ENCODE measurements around the gene NKPD1.

The NKPD1 gene

DNA sequence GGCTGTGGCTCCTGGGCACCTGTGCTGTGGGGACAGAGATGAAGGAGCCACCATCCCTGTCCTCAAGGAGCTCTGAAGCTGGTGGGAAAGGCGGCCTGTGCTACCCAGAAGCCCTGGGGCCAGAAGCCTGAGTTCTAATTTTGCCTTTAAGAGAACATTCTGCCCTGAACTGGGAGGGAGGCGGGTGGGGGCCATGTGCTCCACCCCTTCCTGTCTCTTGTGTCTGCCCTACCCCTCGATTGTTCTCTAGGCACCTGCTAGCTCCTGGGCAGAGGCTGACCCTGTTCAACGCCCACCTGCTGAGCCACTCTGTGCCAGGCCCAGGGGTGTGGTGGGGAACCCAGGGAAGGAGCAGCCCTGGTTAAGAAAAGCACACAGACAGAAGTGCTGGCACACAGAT lies 11.4 kb upstream of the NKPD1 start:
- DNase-seq: peak; percentile 20

DNA sequence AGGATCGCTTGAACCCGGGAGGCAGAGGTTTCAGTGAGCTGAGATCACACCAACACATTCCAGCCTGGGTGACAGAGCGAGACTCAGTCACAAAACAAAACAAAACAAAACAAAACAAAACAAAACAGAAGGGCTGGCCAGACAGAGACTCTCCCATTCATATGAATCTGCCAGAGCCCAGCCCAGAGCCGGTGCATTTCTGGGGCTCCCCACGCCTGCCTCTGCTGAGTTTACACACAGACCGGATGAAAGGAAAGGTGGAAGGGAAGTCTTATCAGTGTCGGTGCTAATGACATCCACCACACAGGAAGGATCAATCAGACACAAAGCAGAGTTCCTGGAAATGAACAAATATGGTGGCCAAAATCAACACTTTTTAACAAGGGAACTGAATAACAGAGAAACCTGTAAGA lies 10.4 kb upstream of the NKPD1 start:
- peak; percentile 39 for DNase-seq

- no peak for DNase-seq
These were observed 9.6 kb upstream of the NKPD1 start for GRCh38 chr19:45170146-45171106.

DNA sequence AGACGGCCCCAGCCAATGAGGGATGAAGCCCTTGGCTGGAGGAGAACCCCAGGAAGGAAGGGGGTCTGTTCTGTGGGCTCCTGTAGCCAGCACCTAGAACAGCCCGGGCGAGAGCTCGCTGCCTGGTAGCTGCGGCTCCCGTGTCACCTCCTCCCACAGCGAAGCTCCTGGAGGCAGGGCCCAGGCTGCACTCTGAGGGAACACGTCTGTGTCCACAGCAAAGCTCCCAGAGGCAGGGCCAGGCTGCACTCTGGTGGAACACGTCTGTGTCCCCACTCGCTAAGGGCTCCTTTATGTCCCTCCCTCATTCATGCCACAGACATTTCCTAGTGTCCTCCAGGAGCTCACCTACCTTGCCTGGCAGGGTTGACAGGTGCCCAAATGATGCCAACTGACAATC lies 8.8 kb upstream of the NKPD1 start:
- DNase-seq: no peak

- DNase-seq: no peak
These were observed 8.1 kb upstream of the NKPD1 start for GRCh38 chr19:45168767-45169351.

- DNase-seq: no peak
These were observed 6.0 kb upstream of the NKPD1 start for GRCh38 chr19:45166723-45167252.

DNA sequence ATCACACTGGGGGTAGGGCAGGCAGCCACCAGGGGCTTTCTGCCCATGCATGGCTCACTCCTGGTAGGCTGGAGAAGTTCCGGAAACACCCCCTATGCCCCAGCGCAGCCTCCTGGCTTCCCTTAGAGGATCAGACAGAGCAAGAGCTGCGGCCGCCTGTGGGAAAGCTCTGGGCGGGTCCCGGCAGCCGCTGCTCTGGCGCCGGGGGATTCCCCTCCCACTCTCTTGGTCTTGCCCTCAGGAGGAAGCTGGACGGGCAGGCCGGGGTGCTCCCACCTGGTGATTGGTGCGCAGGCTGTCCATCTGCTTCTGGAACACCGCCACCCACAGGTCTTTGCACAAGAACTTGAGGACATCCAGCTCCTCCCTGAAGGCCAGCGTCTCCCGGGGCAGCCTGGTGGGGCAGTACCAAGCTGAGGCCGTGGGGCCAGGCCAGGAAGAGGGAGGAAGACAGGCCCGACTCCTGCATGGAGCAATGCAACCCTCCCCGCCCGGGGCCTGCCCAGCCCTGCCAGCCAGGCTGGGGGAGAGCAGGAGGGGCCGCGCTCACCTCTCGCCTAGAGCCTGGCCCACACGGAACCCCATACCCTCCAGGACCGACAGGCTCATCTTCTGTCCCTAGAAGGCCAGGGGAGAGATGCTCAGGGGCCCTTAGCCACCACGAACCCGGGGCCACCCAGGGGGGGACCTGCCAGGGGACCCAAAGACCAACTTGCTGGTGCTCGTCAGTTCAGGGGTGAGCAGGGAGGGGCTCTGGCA lies 4.0 kb upstream of the NKPD1 start:
- peak; percentile 67 for DNase-seq

DNA sequence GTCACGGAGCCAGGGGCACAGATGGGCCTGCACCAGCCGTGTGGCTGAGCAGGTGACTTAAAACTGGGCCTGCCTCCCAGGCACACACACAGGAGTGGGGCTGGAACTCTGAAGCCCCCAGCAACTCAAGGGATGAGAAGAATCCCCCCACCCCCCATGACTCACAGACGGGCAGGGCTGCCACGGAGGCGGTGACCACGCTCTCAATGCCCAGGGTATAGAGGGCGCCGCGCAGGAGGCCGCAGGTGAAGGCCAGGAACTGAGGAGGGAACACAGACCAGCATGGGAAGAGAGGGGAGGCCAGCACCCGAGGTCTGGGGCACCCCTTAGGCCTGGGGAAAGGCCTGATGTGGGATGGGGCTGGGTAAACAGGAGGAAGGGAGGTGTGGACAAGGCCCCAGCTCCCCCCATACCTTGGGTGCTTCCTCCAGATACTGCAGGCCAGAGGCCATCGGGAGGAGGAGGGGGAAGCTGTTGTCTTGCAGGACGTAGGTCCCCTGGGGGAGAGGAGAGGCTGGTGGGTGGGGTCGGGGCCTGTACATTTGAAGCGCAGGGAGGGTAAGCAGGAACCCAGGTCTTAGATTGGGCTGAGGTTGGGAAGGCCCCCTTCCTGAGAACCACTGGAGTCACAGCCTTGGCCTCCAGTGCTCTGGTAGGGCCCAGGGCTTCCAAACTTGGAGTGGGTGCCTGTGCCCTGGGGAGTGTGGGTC lies 3.1 kb upstream of the NKPD1 start:
- DNase-seq: no peak

DNA sequence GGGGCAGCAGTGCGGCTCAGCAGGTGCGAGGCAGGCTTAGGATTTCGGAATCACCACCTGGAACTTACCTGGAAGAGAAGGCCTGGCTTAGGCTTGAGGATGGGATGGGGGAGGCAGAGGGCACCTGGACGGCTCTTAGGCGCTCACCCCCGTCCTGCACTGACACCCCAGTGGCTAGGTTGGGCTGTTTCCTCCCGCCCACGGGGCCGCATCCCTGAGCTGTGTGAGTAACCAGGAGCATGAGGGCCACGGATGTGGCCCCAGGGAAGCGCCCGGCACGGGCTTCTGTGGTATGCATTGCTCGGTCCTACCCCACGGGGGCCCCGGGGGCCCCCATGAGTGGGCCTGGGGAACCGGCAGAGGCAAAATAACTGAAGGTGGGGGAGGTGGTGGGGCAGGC lies 2.4 kb upstream of the NKPD1 start:
- no peak for DNase-seq

DNA sequence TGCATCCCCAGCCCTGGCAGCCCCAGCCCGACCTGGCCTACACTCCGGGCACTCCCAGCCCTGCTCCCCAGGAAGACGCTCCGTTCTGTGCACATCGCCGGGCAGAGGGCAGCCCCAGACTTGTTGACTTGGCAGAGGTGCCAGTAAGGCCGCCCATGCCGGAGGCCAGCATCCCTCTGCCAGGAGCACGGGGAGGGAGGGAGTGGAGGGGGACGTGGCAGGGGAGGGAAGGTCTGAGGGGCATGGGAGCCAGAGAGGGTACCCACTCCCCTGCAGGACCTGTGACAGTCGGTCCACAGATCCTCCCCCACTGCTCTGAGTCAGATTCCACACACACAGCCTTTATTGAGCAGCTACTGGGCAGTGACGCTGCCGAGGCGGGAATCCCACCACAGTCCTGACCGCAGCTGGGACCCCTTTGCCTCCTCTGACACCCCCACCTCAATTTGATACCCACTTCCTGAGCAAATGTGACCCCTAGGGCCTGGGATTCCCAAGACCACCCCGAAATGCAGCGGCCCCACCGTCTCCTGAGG lies 1.9 kb upstream of the NKPD1 start:
- no peak for DNase-seq

- DNase-seq: no peak
These were observed 1.2 kb upstream of the NKPD1 start for GRCh38 chr19:45161738-45162607.

- no peak for DNase-seq
These were observed 834 bp downstream of the NKPD1 start for GRCh38 chr19:45159971-45160324.

GRCh38 chr19:45159210-45159970 lies 1.4 kb downstream of the NKPD1 start:
- no peak for DNase-seq

- DNase-seq: no peak
These were observed 2.1 kb downstream of the NKPD1 start for GRCh38 chr19:45158503-45159209.

- no peak for DNase-seq
These were observed 4.0 kb downstream of the NKPD1 start for GRCh38 chr19:45156751-45157150.

DNA sequence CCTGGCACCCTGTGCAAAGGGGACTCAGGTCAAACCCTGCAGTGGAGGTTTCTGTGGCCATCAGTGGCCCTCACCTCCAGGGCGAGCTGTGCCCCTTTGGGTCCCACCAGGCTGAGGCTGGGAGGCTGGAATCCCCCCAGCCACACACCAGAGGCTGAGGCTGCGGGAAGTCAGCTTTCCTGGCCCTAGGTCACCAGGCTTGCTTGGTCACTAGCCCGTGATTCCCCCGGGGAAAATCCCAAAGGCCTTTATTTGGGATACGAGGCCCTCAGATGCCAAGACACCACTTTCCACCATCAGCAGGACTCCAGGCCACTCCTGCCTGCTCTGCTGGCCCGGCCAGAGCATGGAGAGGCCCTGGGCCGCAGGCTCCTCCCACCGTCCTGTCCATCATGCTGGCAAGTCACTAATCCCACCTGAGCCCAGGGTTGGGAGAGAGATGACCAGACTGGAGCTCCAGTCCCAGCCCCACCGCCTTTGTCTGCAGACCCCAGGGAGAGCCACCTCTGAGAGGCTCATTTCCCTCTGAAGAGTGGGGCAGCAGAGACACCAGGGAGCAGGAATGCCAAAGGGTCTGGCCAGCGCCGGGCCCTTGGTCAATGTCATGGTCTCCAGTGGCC lies 4.7 kb downstream of the NKPD1 start:
- no peak for DNase-seq

GRCh38 chr19:45154064-45154827 lies 6.5 kb downstream of the NKPD1 start:
- DNase-seq: no peak

GRCh38 chr19:45153339-45154063 lies 7.3 kb downstream of the NKPD1 start:
- peak; percentile 19 for DNase-seq
